HG03045 (cell line): Measurements from ENCODE around the gene RMRP.

Experiments used
- ATAC-seq: cut with Tn5 transposase; IDR thresholded peaks from one replicate; pipeline ENCODE4 v1.9.1; 2021; ENCODE audit warnings: mild to moderate bottlenecking, moderate library complexity; ENCODE audit not compliant: unreplicated experiment

The RMRP gene

DNA sequence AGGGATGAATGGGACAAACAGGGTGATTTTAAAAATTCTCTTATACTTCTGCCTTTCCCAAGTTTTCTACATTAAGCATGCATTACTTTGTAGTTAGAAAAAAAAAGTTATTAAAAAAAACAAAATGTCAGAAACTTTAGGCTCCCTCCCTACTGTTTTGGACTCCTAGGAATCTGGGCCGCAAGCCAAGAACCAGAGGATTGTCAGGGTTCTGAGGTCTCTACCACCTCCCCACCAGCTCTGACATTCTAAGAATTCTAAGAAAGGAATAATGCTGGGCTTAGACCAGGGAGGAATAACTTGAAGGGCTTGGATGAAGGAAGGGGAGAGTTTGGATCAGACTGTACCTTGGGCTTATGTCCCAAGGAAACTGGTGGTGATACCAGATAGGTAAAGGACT, 8.2 kb upstream of the RMRP start:
- ATAC-seq = no peak

DNA sequence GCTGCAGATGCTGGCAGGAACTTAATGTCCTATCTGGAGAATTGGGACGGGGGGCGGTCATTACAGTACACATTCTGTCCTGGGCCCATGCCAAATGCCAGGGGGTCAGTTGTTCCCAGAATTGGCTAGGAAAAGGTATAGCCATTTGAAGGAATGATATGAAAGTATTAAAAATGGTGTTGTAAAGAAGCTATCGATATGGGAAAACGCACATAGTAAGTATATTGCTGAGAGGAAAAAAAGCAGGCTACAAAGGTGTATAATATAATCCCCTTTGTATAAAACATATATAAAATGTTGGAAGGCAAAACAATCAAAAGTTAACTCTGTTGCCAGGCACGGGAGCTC, 7.6 kb upstream of the RMRP start:
- ATAC-seq = no peak

DNA sequence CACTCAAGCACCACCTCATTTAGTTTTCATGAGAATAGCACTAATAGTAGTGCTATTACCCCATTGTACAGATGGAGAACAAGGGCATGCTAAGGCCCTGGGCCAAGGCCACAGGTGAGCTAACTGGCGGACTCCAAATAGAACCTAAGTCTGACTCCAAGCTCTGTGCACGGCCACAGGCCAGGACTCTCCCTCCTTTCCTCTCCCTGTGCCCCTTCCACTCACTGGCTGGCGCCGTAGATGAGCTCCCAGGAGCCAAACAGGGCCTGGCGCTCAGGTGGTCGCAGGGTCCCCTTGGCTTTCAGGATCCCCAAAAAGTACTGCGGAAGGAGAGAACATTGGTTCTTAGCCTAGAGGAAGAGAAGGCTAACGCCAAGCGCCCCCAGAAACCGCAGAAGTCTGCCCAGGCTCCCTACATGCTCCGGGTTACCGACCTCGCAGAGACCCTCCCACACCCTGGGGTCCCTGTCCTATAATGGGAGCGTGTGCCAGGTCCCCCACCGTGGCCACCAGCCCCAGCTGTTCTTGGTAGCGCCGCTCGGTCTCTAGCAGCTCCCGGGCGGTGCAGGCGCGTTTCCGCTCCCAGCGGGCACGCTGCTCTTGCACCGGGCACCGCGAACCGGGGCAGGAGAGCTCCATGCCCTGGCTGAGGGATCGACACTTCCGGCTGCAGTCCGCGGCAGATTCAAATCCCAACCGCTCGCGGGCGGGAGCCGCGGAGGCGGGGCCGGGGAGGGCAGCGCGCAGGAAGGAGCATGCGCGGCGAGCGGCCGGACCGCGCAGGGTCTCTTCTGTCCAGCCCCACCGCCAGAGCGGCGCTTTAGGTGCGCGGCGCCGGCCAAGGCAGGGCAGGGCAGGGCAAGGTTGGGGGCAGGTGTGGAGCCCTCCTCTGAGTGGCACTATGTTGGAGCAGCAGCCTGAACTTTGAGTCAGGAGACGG, 7.0 kb upstream of the RMRP start, which contains the start of gene ARHGEF39:
ARHGEF39 (minus strand) TSS at position 665 of the 940 bp plus-strand sequence; CDS start at position 639, 26 bp downstream.
- ATAC-seq = peak; percentile 76

DNA sequence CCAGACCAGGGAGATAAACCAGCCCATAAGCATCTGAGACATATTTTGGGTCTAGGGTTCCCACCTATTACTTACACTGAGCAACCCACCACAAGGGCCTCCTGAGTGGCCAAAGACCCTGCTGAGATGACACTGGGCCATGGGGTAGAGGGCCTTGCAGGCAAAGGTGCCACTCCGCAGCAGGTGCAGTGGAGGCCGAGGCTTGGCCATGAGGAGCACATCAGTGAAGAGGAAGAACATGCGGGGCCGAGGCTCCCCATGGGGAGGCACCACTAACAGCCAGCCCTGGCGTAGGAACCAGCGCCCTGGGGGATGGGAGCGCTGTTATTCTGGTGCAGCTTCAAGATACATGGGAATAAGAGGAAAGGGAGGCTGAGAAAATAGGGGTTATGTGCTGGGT, 4.6 kb upstream of the RMRP start:
- ATAC-seq = no peak

DNA sequence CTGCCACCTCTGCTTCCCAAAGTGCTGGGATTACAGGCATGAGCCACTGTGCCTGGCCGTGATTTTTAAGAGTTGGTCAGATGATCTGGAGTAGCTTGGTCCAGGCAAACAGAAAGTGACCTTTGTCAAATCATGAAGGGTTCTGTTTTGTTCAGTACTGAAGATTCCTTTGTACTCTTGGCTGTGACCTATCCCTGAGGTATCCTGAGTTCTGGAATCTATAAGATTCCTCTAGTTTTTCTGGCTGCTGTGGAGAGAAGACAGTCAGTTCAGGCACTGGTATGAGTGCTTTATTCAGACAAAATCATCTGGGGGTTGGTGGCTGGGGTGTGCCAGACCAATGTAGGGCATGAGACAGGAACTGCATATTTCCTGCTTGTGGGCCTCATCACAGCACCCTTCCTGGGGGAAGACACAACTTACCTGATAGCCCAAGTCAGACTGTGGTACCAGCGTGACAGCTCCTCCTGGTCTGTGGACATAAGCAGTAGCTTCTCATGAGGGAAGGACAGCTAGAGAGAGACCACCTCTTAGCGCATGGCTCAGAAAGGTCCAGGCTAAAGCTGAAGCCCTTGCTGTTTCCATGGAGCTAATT, 4.0 kb upstream of the RMRP start:
- ATAC-seq = no peak

DNA sequence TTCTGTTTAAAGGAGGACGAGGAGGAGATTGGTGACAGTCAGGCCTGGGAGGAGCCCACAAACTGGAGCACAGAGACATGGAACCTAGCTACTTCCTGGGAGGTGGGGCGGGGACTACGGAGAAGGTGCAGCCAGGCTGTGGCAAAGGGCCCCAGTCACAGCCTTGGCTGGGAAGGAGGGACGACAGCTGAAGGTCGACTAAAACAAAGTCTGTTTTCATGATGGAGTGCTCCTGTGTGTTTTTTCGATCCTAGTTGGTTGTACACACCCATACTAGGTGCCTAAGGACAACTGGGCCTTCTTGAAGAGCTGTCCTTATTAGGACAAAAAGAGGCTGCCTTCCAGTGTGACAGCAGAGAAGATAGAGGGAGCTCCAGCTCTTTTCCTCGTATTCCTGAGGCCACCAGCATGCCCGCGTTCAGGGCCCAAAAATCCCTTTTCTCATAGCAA, 3.2 kb upstream of the RMRP start:
- no peak for ATAC-seq

DNA sequence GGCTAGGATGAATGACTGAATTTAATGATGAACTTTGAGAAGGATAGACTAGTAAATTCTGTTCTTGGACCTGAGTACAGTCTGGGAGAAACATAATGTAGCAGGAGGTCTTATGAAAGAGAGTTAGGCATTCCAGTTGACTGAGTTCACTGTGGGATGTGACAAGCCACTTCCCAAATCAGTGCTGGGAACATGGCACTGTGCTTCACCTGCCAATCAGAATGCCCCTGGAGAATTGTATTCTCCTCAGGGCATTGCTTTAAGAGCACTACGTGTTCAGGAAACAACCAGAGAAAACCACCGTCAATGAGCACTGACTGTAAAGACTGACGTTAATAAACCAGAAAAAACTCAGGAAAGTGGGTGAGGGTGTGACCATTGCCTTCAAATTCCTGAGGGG, 1.5 kb upstream of the RMRP start:
- ATAC-seq = no peak

DNA sequence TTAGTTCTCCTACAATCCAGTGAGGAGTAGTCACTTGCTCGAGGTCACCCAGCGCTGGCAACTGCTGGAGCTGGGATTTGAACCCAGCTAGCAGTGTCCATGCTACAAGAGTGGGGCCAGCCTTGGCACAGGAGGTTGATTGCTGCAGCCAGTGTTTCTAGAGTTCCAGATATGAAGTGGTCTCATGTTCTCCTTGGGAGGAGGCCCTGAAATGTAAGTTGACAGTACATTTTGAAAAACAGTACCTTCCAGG, 1.1 kb upstream of the RMRP start:
- no peak for ATAC-seq

DNA sequence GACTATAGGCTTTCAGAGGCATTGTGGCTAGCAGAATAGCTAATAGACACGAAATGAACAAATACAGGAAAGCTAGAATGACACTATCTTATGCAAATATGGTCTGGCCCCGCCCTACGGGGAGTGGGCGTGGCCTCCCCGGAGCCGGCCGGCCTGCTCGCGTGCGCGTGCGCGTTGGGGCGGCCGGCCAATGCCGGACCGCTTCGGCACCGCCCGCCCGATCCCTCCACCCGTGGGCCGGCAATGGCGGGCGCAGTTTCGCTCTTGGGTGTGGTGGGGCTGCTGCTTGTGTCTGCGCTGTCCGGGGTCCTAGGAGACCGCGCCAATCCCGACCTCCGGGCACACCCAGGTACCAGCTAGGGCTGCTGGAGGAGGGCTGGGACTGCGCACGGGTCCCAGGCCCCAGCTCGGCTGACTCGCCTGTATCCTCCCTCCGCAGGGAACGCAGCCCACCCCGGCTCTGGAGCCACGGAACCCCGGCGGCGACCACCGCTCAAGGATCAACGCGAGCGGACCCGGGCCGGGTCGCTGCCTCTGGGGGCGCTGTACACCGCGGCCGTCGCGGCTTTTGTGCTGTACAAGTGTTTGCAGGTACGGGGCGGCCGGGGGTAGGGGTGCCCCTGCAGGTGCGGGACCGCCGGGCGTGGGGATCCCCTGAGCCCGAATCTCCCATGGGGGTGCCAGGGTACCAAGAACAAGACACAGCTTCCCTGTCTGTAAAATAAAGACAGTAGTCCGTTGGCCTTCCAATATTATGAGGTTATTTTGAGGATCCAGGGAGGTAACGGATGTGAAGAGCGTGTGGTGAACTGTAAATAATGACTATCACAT, 533 bp upstream of the RMRP start, which contains the start of gene CCDC107:
CCDC107 (plus strand) TSS at position 156 of the 831 bp plus-strand sequence; CDS start at position 244, 88 bp downstream.
- ATAC-seq = peak; percentile 71

DNA sequence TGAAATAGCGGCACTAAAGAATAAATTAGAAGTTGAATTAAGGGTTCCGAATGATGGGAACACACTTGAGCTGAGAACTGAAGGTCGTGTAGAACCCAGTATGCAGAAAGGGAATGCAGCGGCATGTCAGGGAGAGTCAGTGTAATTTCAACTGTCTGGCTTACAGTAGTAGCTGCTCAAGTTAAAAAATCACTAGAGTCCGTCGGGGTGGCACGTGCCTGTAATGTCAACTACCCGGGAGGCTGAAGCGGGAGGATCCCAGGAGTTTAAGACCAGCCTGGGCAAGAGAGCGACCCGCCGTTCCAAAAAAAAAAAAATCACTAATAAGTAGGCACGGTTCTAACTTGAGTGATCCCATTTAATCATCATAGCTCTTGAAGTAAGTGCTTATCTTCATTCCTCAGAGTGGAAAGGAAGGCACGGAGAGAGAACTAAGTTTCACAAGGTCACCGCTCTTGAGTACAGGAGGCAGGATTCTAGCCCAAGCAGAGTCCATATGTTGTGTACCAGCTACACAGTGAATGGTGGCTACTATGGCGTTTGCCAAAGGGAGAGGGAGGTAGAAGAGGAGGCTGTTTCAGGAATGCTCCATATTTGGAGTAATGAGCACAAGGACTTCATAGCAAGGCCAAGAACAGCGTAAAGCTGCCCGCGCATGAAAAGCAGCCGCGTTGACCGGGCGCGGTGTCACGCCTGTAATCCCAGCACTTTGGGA, 831 bp downstream of the RMRP start:
- ATAC-seq = no peak

DNA sequence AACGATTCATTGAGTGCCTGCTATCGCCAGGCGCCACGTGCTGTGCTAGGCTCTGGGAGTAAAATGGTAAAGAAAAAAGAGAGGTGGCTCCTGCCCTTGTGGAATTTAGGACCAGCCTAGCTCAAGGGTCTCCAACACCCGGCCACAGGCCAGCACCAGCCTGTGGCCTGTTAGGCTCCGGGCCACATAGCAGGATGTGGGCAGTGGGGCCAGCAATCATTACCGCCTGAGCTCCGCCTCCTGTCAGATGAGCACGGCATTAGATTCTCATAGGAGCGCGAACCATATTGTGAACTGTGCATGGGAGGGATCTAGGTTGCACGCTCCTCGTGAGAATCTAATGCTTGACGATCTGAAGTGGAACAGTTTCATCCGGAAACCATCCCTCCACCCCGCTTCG, 1.5 kb downstream of the RMRP start:
- no peak for ATAC-seq

DNA sequence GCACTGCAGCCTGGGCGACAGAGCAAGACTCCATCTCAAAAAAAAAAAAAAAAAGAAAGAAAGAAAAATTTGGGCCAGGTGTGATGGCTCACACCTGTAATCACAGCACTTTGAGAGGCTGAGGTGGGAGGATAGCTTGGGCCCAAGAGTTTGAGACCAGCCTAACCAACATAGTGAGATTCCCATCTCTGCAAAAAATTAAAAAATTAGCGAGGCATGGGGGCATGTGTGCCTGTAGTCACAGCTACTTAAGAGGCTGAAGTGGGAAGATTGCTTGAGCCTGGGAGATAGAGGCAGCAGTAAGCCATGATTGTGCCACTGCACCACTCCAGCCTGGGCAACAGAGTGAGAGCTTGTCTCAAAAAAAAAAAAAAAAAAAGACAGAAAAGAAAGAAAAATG, 4.2 kb downstream of the RMRP start:
- ATAC-seq = no peak

DNA sequence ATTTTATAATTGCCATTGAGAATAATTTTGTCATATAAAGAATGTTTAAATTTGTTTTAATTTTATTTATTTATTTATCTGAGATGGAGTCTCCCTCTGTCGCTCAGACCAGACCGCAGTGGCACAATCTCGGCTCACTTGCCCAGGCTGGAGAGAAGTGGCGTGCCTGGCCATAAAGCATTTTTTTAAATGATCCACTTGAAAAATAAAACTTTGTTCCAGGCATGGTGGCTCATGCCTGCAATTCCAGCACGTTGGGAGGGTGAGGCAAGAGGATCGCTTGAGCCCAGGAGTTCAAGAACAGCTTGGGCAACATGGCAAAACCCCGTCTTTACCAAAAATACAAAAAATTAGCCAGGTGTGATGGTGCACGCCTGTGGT, 5.0 kb downstream of the RMRP start:
- no peak for ATAC-seq

DNA sequence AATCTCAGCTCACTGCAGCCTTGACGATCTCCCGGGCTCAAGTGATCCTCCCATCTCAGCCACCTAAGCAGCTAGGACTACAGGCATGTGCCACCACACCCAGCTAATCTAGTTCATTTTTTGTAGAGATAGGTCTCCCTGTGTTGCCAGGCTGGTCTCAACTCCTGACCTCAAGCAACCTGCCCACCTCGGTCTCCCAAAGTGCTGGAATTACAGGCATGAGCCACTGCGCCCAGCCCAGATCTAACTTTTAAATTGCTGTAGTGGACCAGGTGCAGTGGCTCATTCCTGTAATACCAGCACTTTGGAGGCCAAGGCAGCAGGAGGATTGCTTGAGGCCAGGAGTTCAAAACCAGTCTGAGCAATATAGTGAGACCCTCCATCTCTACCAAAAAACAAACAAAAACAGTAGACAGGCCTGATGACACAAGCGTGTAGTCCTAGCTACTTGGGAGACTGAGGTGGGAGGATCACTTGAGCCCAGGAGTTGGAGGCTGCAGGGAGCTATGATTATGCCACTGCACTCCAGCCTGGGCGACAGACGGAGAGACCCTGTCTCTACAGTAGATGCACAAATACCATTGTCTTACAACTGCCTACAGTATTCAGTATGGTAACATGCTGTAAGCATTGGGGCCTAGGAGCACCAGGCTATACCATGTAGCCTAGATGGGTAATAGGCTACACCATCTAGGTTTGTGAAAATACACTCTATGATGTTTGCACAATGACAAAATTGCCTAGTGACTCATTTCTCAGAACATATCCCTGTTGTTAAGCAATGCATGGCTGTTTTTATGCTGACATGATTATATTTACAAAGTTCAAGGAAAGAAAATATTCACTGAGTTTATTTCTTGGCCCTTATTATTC, 5.6 kb downstream of the RMRP start:
- ATAC-seq = no peak

DNA sequence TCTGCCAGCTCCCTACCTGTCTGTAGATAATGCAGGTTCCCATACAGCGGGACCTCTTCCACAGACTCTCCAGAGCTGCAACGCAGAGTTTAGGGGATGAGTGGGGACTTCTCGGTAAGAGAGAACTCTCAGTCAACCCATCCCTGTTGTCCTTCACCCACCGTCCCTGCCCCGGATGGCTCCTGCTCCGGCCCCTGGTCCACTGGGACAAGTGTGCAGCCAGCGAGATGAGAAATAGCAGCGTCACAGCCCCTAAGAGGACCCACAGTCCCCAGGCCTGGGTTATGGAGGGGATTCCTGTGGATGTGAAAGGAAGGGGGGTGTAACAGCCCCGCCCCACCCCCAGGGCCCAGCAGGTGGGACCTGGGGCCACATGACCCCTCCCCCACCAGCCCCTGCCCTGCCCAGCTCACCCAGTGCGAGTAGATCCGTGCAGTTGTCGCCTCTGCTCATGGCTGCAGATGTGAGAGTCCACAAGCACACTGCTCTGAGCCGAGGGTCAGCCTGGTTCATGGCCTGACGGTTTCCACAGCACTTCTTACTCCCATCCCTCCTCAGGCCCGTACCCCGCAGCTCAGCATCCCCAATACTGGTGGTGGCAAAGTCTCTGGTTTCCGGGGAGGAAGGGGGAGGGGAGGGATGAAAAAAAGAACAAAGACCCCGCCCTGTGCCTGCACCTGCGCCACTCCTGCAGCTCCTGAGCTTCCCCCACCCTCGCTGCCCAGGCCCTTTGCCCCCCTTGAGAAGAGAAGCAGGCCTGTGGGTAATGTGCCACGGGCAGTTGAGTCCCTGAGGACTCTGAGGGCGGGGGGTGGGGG, 7.3 kb downstream of the RMRP start, which contains the start of gene SIT1:
SIT1 (minus strand) TSS at position 591 of the 818 bp plus-strand sequence; CDS start at position 513, 78 bp downstream.
- no peak for ATAC-seq

DNA sequence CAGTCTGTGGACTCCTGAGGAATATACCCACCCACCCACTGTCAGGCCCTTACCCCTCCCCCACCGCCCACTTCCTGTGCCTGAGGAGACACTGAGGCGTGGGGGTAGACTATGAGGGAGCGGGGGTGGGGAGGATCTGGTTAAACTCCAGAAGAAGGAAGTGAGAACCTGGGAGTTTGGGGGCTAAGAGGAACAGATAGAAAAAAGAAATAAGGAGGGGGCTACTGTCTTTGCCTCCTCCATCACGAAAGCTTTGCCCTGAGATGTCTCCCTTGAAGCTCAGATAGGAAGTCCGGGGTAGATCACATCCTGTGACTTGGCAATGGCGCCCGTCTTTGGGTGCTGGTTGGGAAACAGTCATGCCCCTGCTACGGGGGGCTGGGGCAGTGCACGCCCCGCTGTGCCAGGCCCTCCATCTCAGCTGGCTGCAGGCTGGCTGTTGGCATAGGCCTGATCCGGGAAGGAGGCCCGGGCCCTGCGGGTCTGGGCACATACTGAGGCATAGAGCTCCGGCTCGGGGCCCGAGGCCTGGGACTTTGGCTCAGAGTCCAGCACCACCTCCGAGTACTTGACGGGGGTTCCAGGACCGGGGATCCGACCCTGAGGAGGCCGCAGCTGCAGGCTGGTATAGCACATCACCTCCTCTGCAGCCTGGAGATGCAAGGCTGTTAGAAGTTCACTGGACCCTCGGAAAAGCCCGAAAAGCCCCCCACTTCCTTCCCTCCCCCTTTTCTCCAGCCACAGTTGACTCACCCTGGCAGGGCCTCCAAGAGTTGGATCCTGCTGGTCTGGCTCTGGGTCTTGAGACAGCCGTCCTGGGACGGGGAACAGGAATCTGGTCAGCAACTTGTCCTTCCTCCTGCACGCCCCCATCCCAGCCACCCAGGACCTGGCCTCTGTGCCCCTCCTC, 8.1 kb downstream of the RMRP start:
- no peak for ATAC-seq

DNA sequence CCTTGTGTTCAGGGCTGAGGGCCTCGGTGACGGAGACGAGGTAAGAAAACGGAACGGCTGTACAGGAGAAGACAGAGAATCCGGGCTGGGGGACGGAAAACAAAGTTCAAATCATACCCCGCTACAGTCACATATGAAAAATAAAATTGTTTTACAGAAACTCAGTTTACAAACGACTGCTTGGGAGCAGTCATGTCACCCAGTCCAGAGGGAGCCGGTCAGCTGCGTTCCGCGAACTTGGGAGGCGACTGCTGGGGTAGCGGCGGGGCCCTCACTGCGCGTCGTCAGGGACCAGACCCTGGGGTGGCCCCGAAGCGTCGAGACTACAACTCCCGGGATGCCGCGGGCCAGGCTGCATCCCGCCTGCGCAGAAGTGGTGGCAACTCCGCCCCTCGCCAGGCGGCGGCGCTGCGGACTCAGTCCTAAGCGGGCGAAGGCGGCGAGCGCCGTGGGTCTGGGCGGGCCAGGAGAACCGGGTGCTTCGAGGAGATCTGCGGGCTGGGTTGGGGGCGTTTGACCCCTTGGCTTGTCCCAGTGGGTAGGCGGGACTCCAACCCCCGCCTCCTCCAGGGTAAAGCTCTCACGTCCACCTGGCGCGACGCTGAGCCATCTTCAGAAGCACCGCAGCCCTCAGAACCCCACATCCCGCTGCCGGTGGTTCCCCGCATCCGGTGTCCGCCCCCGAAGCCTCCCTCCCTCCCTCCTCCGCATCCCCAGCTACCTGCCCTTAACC, 11.1 kb downstream of the RMRP start:
- ATAC-seq = peak; percentile 81
